Measurements from ENCODE around the gene PPIA. TPM values are rescaled to one million over a fixed set of nuclear protein-coding genes. Genes with fewer than 3 reads are reported as not detected.

Gene PPIA
- total and polyA plus RNA-seq, 2 donors (not counting 1 experiment from before 2014, with no cell fraction given): 807 to 1,498 TPM

- Histone ChIP-seq H3K4me2 (replicated peaks; ENCODE audit: low read depth, low read length, poor library complexity, severe bottlenecking) (no peak overlapping the region), H3K79me2 (ENCODE audit: control insufficient read depth, insufficient read depth, low read length) (peaks cover 30% of the 10 kb centered on the region), H3K9ac (ENCODE audit: low read length) (no peak overlapping the region), H3K9me3 (ENCODE audit: control extremely low read depth in 1 of 3, control insufficient read depth in 2 of 3, insufficient read depth in 1 of 3, low read length in 2 of 3) (no peaks in the 10 kb centered on the region), H4K20me1 (ENCODE audit: control insufficient read depth, insufficient read depth, low read length, poor library complexity, severe bottlenecking) (peaks cover 55% of the 10 kb centered on the region), H3K36me3 (replicated peaks in 1 of 2; ENCODE audit: control extremely low read depth in 1 of 2, control insufficient read depth in 1 of 2, extremely low read depth in 1 of 2, insufficient read depth in 2 of 2, low read length in 1 of 2) (peaks cover 0 to 93% of the 10 kb centered on the region in 2 experiments), H3K27me3 (replicated peaks in 1 of 4; ENCODE audit: control extremely low read depth in 1 of 4, control insufficient read depth in 3 of 4, insufficient read depth in 4 of 4, low read length in 3 of 4) (no peaks in the 10 kb centered on the region), H2AFZ (ENCODE audit: insufficient read depth, low read depth, low read length, poor library complexity, severe bottlenecking) (no peak overlapping the region), H3K27ac (ENCODE audit: low read length in 2 of 2) (no peak overlapping the region), H3K4me3 (ENCODE audit: control extremely low read depth in 1 of 5, extremely low read depth in 1 of 5, insufficient read depth in 1 of 5, low read depth in 2 of 5, low read length in 4 of 5) (no peak overlapping the region), H3K4me1 (ENCODE audit: control insufficient read depth in 2 of 2, insufficient read depth in 2 of 2, low read length in 2 of 2) (peaks cover 0 to 4% of the 10 kb centered on the region in 2 donors)
- Mint-ChIP-seq H3K9me3 (ENCODE audit: insufficient read depth) (no peaks in the 10 kb centered on the region), H3K4me3 (no peak overlapping the region), H3K4me1 (peaks cover 1% of the 10 kb centered on the region), H3K27me3 (no peaks in the 10 kb centered on the region), H3K27ac (no peak overlapping the region)
- POLR2A ChIA-PET: no interaction called here
- ATAC-seq (ENCODE audit: low read depth) (no peak), DNase-seq (no peak)
- intact Hi-C loops (cut with micrococcal nuclease): no loop called here
- CTCF ChIA-PET: no interaction called here
- TF ChIP-seq CTCF (IDR thresholded peaks at IDR 0.05): no peak
- TF ChIP-seq EZH2 (IDR thresholded peaks at IDR 0.05; ENCODE audit: borderline replicate concordance, insufficient read depth, low read depth, low read length, poor library complexity, severe bottlenecking): no peak
- 96% methylated on average over 48 of the region's 48 CpGs for WGBS (ENCODE audit: insufficient coverage)
These were observed 35.0 kb upstream of the PPIA start for GRCh38 chr7:44761207-44762161.

DNA sequence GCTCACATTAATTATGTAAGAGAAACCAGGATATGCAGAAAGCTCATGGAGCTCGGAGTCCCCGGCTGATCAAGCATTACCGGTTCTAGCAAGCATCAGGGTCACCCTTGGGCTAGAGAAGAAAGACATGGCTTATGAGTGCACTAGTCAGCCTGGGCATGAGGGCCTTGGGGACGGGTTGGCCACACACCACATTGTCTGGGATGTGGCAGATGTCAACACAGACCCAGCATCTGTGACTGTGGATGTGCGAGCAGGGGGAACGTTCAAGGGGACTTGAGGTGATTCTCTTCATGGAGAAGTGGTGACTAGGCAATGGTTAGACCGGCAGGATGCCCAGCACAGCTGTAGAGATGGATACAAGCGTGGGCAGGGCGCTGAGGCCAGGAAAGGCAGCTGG is 34.2 kb upstream of the PPIA start:
- ChIA-PET CTCF (no interaction called here), POLR2A (no interaction called here)
- peaks cover 0 to 10% of the 10 kb centered on the region in 2 donors for H3K4me1 ChIP-seq (ENCODE audit: control insufficient read depth in 2 of 2, insufficient read depth in 2 of 2, low read length in 2 of 2)
- H3K9ac ChIP-seq (ENCODE audit: low read length): no peak overlapping the region
- no peaks in the 10 kb centered on the region for H3K27me3 ChIP-seq (replicated peaks in 1 of 4; ENCODE audit: control extremely low read depth in 1 of 4, control insufficient read depth in 3 of 4, insufficient read depth in 4 of 4, low read length in 3 of 4)
- H3K4me3 ChIP-seq (ENCODE audit: control extremely low read depth in 1 of 5, extremely low read depth in 1 of 5, insufficient read depth in 1 of 5, low read depth in 2 of 5, low read length in 4 of 5): no peak overlapping the region
- no peak for ATAC-seq (ENCODE audit: low read depth)
- DNase-seq: no peak
- no peaks in the 10 kb centered on the region for H3K9me3 ChIP-seq (ENCODE audit: control extremely low read depth in 1 of 3, control insufficient read depth in 2 of 3, insufficient read depth in 1 of 3, low read length in 2 of 3)
- H3K9me3 Mint-ChIP-seq (ENCODE audit: insufficient read depth): no peaks in the 10 kb centered on the region
- peaks cover 8% of the 10 kb centered on the region for H3K4me1 Mint-ChIP-seq
- WGBS (ENCODE audit: insufficient coverage): 95% methylated on average over 9 of the region's 9 CpGs
- H3K36me3 ChIP-seq (replicated peaks in 1 of 2; ENCODE audit: control extremely low read depth in 1 of 2, control insufficient read depth in 1 of 2, extremely low read depth in 1 of 2, insufficient read depth in 2 of 2, low read length in 1 of 2): peaks cover 0 to 93% of the 10 kb centered on the region in 2 experiments
- H3K27ac ChIP-seq (ENCODE audit: low read length in 2 of 2): no peak overlapping the region
- no peak overlapping the region for H3K27ac Mint-ChIP-seq
- H4K20me1 ChIP-seq (ENCODE audit: control insufficient read depth, insufficient read depth, low read length, poor library complexity, severe bottlenecking): peaks cover 47% of the 10 kb centered on the region
- H3K27me3 Mint-ChIP-seq: no peaks in the 10 kb centered on the region
- no peak overlapping the region for H3K4me3 Mint-ChIP-seq
- H2AFZ ChIP-seq (ENCODE audit: insufficient read depth, low read depth, low read length, poor library complexity, severe bottlenecking): no peak overlapping the region
- peaks cover 22% of the 10 kb centered on the region for H3K79me2 ChIP-seq (ENCODE audit: control insufficient read depth, insufficient read depth, low read length)
- TF ChIP-seq CTCF (IDR thresholded peaks at IDR 0.05): no peak
- no peak for TF ChIP-seq EZH2 (IDR thresholded peaks at IDR 0.05; ENCODE audit: borderline replicate concordance, insufficient read depth, low read depth, low read length, poor library complexity, severe bottlenecking)
- intact Hi-C loops (cut with micrococcal nuclease): no loop called here
- no peak overlapping the region for H3K4me2 ChIP-seq (replicated peaks; ENCODE audit: low read depth, low read length, poor library complexity, severe bottlenecking)

Measured in B cell (primary cell).